Kidney glomerular epithelial cell (primary cell): Measurements from ENCODE around the gene RAP1A.
A peak's percentile ranks its signal among the peaks of the same experiment; 100 is the strongest.
"Not testable (repeated sequence)": the region's sequence is repeated elsewhere in the genome, so short reads cannot be mapped to it uniquely, and the experiment has no call there.

Experiments
- DNase-seq: peaks from one replicate; lab custom pipeline; 2025; lab: John Stamatoyannopoulos, UW

Gene RAP1A

GRCh38 chr1:111598544-111598943 is 21.0 kb upstream of the RAP1A start:
- no peak for DNase-seq

DNA sequence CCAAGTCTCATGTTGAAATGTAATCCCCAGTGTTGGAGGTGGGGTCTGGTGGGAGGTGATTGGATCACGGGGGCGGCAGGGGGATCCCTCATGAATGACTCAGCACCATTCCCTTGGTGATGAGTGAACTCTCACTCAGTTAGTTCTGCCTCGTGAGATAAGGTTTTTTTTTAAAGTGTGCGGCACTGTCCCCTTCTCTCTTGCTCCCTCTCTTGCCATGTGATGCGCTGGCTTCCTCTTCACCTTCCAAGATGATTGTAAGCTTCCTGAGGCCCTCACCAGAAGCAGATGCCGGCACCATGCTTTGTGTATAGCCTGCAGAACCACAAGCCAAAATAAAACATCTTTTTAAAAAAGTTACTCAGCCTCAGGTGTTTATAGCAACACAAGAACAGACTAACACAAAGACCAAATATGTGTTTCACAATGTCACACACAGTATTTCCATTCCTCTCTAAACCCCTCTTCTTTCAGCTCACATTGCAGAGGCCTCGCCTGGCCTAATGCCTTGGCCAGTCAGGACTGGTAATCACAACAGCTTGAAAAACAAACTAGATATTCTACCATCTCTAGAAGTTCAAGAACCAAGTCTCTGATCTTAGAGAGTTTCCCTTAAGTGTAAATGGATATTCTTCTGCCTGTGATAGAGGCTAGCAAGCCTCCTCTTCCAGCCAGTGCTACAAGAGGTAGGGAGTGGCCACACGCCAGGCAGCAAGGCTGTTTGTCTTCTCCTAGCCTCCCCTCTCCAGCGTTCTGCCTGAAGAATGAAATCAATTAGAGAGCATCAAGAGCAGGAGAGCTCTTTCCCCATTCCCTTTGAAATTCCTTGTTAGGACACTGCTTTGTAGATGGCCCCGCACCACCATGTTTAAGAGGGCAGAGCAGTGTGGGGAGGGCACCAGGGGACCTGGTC is 19.6 kb upstream of the RAP1A start:
- no peak for DNase-seq

DNA sequence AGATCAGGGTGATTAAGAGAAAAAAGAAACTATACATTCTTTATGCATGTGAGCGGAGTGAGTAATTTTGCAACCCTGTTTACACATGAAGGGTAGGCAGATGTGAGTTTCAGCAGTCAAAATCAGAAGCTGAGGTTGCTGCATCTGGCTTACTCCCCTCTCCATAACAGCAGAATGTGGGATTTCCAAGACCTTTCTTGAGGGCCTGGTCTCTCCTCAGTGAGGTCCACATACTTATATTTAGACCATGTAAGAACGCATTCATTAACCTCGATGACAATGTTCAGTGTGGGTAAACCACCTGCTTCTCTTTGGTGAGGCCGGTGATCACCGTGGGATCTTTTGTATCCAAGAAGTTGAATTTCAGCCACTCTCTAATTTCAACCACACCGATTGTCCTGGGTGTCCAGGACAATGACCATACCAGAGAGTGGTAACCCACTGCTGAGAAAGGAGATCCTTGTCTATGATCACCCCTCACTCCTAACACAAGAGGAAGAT is 18.7 kb upstream of the RAP1A start:
- DNase-seq, result no peak

- no peak for DNase-seq
Observed at GRCh38 chr1:111602302-111602701, 17.3 kb upstream of the RAP1A start.

- no peak for DNase-seq
Observed at GRCh38 chr1:111602974-111603373, 16.6 kb upstream of the RAP1A start.

- no peak for DNase-seq
Observed at GRCh38 chr1:111603979-111604378, 15.6 kb upstream of the RAP1A start.

DNA sequence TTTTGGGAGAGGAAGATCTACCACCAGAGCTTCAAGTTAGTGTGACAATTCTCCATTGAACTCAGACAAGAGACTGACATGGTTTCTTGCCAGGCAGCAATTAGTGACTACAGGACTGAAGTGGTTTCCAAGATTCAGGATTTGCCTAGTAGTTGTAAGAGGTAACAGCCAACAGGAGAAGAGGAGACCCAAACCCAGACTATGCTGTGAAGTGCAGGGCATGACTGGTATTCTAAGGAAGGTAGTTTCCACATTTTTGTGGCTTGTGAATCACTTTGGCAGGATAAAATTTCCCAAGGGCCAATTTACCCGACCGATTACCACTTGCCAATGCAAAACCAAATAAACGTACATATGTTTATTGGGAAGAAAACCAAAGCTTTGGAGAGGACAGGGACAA is 14.7 kb upstream of the RAP1A start:
- peak; percentile 85 for DNase-seq

- no peak for DNase-seq
Observed at GRCh38 chr1:111605576-111605975, 14.0 kb upstream of the RAP1A start.

- peak; percentile 56 for DNase-seq
Observed at GRCh38 chr1:111606457-111607215, 13.0 kb upstream of the RAP1A start.

- DNase-seq, result not testable (repeated sequence)
Observed at GRCh38 chr1:111608528-111608927, 11.1 kb upstream of the RAP1A start.

- DNase-seq, result no peak
Observed at GRCh38 chr1:111611986-111612385, 7.6 kb upstream of the RAP1A start.

GRCh38 chr1:111615870-111616715 is 3.5 kb upstream of the RAP1A start:
- no peak for DNase-seq

DNA sequence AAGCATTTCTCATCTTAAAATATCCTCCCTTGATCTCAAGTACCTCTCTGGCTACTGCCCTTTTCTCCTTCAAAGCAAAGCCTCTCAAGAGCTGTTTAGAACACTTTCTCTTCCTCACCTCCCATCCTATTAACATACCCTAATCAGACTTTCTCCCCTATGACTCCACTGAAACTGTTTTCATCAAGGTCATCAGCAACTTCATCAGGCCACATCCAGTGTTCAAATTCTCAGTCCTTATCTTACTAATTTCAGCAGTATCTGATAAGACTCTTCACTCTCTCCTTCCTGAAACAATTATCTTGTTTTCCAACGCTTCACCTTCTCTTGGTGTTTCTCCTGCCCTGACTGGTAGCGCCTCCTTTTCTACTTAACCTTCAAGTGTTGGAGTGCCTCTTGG is 1.5 kb upstream of the RAP1A start:
- DNase-seq, result no peak

DNA sequence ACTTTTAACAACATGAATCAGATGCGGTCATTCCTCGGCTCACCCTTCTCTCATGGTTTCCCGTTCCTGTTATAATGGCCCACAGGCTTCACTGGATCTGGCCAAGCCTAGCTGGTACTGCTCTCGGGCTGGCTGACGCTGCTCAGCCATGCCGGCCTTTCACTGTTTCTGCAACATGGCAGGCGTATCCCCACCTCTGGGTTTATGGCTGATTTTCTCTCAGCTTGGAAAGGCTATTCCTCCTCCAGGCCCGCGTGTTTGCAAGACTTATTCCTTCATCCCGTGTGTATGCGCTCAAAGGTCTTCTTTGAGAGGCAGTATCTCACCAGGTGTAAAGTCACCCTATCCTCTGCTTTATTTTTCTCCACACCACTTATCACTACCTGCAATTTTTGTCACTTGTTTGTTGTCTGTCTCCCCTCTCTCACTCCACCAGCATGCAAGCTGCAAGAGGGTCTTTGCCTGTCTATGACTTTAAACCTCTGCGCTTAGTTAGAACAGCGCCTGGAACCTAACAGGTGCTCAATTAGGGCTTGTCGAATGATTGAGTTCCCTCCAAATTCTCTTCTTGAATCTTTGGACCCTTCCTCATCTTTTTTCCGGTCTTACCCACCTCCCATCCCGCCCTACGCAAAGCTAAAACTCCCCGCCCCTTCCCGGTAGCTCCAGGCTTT is 491 bp upstream of the RAP1A start:
- DNase-seq, result no peak

GRCh38 chr1:111620441-111620971 is 917 bp downstream of the RAP1A start:
- DNase-seq, result peak; percentile 7

- DNase-seq, result no peak
Observed at GRCh38 chr1:111621050-111621449, 1.5 kb downstream of the RAP1A start.

- no peak for DNase-seq
Observed at GRCh38 chr1:111622166-111622565, 2.6 kb downstream of the RAP1A start.

DNA sequence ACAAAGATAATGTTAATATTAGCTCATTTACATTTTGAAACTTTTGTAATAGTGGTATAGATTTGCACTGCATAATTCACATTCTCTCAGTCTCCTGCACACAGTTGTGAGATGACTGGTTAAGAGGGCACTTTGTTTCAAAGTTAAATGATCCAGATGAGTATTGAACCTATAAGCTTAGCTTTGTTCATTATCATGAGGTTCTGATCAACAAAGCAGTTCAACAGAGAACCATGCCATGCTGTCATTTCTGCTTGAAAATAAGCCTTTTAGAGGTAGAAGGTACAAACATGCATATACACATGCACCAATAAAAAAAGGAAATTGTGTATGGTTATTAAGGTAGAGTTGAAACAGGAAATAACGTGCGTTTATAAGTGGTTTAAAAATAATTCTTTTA is 4.8 kb downstream of the RAP1A start:
- no peak for DNase-seq

DNA sequence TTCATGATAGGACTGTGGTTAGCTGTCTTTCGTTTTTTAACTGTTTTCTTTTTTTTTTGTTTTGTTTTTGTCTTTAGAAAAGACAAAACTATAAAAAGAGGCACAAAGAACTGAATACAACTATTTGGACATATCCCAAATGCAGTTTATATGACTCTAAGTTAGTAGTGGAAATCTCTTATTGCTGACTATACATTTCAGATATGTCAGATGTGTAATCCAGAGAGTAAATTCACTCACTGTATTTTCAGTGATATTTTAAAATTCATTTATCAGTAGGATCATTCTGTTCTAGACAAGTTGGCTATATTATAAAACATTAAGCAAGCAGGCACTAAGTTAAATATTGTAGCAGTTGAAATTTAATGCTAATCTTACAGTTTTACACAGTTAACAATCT is 5.7 kb downstream of the RAP1A start:
- DNase-seq, result no peak

DNA sequence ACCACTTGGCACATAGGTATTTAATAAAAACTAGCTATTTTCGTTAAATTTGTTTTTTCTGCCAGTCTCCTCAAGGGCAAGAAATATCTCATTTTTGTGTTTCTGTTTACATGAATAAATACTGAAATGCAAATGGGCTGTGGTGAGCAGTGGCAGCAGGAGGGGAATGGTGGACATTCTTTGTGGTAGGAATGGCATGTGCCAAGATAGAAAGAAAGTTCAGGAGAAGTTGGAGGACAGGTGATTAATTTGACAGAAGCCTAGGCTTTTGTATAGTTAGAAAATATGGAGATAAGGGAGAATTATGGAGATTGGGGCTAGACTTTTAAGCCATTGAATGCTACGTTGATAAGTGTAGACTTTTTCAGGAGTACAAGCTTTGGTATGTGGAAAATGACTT is 8.6 kb downstream of the RAP1A start:
- DNase-seq, result no peak
